Hypothalamus (tissue), 51 donors: ENCODE data around the gene AQP12A.
"Not testable (repeated sequence)": the region's sequence is repeated elsewhere in the genome, so short reads cannot be mapped to it uniquely, and the experiment has no call there.

Source experiments
- DNase-seq, 51 donors: peaks; one replicate each; lab custom pipeline; 2025; lab: John Stamatoyannopoulos, UW

Gene AQP12A

GRCh38 chr2:240686460-240686859 is 5.2 kb upstream of the AQP12A start:
- no peak for DNase-seq

DNA sequence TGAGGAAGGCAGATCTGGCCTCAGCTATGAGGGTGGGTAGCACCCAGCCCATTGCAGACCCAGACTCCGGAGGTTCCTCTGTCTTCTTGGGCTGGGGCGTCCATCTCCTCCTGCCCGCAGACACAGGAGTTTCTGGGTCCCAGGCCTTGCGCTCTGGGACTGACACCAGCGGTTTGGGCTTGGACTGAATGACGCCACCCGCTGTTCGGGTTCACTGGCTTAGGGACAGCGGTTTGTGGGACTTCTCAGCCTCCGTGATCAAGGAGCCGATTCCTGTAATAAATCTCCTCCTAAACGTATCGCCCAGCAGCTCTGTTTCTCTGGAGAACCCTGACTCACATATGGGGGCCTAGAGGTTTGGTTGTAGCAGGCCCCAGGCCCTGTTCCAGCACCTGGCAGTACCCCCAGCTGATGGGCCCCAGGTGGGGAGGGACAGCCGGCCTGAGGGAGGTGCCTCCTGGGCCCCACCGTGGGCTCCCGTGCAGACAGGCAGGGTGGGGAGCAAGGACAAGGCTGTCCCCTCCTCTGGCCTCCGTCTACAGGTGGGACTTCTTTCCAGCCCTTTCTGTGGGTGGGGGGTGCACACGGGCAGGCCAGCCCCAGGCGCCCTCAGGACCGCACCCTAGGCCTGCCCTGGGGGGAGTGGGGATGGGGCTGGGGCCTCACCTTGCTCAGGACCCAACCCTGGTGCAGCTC is 4.5 kb upstream of the AQP12A start:
- no peak for DNase-seq

GRCh38 chr2:240687741-240688552 is 3.7 kb upstream of the AQP12A start:
- DNase-seq = no peak

- no peak for DNase-seq
These were observed 3.1 kb upstream of the AQP12A start for GRCh38 chr2:240688553-240688919.

DNA sequence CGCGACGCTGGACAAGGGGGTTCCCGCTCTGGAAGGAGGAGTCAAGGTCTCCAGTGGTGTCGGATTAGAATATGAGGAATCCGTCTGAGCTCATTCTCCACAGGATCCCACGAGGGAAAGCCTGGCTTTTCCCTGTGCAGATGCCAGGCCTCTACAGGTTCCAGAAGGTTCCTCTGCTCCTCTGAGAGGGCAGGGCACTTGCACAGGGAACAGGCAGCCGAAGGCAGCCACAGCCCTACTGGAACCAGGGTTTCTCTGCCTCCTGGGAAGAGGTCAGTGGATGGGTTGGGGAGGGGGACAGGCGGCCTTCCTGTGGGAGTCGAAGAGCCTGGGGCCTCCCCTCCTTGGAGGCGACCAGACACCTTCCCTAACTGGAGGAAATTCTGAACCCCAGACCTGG is 1.7 kb upstream of the AQP12A start:
- no peak for DNase-seq

DNA sequence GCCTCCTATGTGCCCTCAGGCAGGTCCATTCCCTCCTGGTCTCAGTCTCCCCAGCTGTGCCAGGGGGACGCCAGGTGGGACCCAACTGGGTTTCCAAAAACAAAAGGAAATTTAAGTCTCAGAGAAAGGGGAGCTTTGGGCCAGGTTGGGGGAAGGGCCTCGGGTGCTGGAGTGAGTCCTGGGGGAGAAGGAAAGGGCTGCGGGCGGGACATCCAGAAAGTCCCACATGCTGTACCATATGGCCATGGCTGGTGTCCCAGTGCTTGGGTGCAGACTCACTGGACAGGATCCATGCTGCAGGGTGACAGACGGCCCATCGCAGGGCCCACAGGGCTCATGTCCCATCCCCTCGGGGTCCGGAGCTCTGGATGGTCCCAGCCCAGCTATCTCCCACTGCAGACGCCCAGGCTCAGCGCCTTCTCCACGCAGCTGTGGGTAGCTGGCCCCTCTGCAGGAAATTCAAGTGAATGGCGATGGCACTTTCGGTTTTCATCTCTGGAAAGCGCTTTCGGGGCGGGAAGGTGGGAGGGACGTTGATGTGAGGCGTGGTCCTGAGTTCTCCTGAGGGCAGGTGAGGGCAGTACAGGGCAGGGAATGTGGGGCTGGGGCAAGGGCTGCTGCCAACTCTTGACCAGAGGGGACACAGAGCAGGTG is 1.1 kb upstream of the AQP12A start:
- DNase-seq = not testable (repeated sequence)

- not testable (repeated sequence) for DNase-seq
These were observed 615 bp upstream of the AQP12A start for GRCh38 chr2:240691075-240691427.

DNA sequence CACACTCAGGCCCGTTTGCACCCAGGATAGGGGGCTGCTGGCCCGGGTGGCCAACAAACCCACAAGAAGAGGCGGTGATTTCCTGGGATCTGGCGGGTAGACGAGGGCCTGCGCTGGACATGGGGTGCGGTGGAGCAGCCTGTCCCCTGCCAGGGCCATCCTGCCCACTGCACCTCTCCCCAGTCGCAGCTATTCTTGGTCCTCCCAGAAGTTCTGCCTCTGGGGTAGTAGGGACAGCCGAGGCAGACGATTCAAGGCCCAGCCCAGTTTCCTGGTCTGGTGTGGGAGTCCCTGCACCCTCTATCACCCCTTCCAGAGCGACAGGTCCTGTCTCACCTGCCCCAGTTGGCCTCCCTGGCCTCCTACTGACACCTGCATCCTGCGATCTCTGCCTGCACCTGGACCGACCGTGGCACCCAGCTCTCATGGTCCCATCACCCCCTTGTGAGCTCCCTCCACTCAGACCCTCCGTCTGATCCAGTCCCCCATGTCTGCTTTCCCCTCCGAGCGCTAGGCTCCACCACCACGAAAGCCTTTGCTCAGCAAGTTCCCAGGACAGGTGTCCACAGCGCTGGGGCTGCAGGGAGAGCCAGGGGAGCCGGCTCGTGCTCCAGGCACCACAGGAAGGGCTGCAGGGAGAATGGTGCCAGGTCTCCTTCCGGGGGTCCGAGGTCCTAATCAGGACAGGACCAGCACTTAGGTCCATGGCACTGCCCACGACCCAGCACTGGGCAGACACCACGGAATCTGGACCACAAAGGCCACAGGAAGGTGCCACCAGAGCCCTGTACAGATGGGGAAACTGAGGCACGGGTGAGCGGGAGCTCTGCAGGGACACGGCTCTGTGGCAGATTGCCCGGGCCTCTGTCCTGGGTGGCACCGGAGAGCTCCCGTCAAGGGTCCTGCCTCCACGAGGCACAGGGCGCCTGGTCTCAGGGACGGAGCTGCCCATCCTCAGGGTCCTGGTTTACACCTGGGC is 1.2 kb downstream of the AQP12A start:
- not testable (repeated sequence) for DNase-seq

- not testable (repeated sequence) for DNase-seq
These were observed 2.6 kb downstream of the AQP12A start for GRCh38 chr2:240694304-240694703.

DNA sequence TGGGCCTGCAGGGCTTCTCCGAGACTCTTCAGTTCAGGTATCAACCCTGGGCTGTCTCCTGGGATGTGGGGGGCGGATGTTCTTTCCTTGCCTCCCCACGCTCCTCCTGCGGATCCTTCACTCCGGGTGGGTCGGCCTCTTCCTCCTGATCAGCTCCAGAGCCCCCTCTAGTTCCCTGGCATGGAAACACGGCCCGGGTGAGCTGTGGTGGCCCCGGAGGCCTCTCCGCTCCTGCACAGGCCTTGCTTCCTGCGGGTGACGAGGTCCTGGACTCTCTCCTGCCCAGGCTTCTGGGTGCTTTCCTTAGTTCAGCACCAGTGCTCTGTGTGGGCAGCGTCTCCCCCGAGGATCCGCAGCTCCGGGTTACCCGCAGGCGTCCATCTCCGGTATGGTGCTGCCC is 3.9 kb downstream of the AQP12A start:
- not testable (repeated sequence) for DNase-seq

- not testable (repeated sequence) for DNase-seq
These were observed 4.8 kb downstream of the AQP12A start for GRCh38 chr2:240696469-240696868.

GRCh38 chr2:240698852-240699561 is 7.3 kb downstream of the AQP12A start:
- not testable (repeated sequence) for DNase-seq

DNA sequence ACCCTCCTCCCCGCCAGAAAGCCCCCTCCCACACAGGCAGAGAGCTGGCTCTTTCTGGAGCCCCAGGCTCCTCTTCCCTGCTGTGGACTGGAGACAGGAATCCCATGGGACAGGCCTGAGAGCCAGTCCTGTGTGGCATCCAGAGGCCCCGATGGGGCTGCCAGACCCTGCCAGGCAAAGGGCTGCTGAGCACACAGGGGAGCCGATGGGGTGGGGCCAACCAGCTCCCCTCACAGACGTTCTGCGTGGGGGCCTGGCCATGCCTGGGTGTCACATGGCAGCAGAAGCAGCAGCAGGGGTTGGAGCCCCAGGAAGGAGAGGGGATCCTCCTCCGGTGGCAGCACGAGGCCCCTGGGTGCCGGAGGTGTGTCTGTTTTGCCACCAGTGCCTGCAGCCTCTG is 8.2 kb downstream of the AQP12A start:
- not testable (repeated sequence) for DNase-seq

GRCh38 chr2:240700616-240701015 is 8.9 kb downstream of the AQP12A start:
- not testable (repeated sequence) for DNase-seq

- DNase-seq = no peak
These were observed 9.5 kb downstream of the AQP12A start for GRCh38 chr2:240701091-240701735.

GRCh38 chr2:240701736-240702639 is 10.3 kb downstream of the AQP12A start:
- no peak for DNase-seq

- no peak for DNase-seq
These were observed 11.0 kb downstream of the AQP12A start for GRCh38 chr2:240702640-240703011.
